GM12801 (cell line): ENCODE data around the gene SMIM45.

Experiments used
- CTCF ChIP-seq: IDR thresholded peaks from one replicate; pipeline ENCODE4 v1.5.1; 2011; ENCODE audit warnings: control low read depth; ENCODE audit not compliant: insufficient read length; ENCODE audit errors: extremely low read depth

The SMIM45 gene

GRCh38 chr22:41995211-41995610 is 43.3 kb downstream of the SMIM45 start:
- no peak for TF ChIP-seq CTCF

- TF ChIP-seq CTCF: no peak
These were observed 44.9 kb downstream of the SMIM45 start for GRCh38 chr22:41996826-41997225.

DNA sequence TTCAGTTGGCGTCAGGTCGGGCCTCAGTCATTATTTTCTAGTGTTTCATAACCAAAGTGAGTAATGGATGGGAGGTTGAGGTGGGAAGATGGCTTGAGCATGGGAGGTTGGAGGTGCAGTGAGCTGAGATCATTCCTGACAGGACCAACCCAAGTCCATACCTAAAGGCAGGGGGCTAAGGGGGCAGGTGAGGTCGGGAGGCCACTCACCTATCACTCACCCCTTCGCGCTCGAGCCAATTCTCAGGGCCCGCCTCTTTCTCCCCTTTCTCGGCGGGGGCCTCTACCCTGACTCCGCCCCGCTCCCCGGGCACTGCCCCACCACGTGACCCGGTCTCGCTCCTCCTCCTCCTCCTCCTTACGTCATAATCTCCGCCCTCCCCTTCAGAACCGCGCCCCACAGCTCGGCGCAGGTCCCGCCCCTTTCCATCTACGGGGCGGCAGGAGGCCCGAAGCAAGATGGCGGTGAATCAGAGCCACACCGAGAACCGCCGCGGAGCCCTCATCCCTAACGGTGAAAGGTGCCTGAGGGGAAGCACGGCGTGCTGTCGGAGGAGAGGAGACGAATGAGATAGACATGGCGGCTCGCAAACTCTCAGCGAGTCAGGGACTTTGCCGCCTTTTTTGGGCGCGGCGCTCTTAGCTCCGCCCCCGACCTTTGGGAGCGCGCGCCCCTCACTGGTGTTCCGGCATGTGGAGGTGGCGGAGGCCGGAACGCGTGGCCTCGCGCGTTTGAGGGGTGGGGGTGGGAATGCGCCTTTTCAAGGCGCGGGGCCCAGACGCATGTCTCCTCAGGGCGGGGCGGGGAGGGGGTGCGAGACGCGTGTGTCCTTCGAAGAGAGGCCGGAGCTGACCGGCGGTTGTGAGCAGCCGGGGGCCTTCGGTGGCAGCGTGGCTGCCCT is 46.7 kb downstream of the SMIM45 start, which contains the start of gene WBP2NL:
TSS of gene WBP2NL (plus strand) at position 428 of the 901 bp plus-strand sequence. CDS start at position 459, 31 bp downstream.
- TF ChIP-seq CTCF: no peak

DNA sequence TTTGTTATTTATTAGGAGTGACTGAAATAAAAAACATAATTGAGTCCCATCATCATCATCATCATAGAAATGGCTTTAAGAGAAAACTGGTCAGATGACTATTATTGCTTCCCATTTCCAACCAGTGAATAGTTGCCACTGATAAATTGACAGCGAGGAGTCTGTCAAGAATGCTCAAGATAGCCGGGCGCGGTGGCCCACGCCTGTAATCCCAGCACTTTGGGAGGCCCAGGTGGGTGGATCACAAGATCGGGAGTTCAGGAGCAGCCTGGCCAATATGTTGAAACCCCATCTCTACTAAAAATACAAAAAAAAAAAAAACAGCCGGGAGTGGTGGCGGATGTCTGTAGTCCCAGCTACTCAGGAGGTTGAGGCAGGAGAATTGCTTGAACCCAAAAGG is 48.5 kb downstream of the SMIM45 start:
- no peak for TF ChIP-seq CTCF

DNA sequence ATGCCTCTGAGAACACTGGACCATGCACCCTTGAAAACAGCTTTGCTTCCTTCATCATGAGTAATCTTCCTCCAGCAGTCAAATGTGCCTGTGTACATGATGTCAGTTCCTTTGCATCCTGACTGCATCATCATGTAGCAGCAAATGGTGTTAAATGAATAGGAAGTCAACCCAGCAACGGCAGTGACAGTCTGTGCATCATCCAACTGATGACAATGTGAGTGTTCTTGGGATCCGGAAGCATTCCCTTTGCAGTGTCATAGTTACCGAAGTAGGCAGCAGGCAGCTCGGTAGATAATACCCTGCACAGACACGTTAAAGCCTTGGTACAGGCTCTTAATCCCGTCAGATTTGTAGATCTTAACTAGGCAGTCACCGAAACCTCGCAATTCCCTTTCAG is 49.2 kb downstream of the SMIM45 start:
- TF ChIP-seq CTCF: no peak

GRCh38 chr22:42001706-42002105 is 49.8 kb downstream of the SMIM45 start:
- TF ChIP-seq CTCF: no peak

- no peak for TF ChIP-seq CTCF
These were observed 56.0 kb downstream of the SMIM45 start for GRCh38 chr22:42007922-42008321.
